GM19455 (cell line): ENCODE measurements around the gene SLC44A1.
"Not testable (repeated sequence)": the region's sequence is repeated elsewhere in the genome, so short reads cannot be mapped to it uniquely, and the experiment has no call there.

ENCODE experiments used
- ATAC-seq: cut with Tn5 transposase; IDR thresholded peaks from one replicate; pipeline ENCODE4 v1.9.1; 2021; ENCODE audit not compliant: unreplicated experiment

The SLC44A1 gene

GRCh38 chr9:105242062-105242461, 2.4 kb upstream of the SLC44A1 start:
- ATAC-seq = no peak

- ATAC-seq = no peak
Measured at GRCh38 chr9:105242557-105242956, 1.9 kb upstream of the SLC44A1 start.

GRCh38 chr9:105243015-105243686, 1.3 kb upstream of the SLC44A1 start:
- no peak for ATAC-seq

- ATAC-seq = peak; percentile 62
Measured at GRCh38 chr9:105244734-105245028, 230 bp downstream of the SLC44A1 start.

- peak; percentile 22 for ATAC-seq
Measured at GRCh38 chr9:105245029-105245890, 809 bp downstream of the SLC44A1 start.

- no peak for ATAC-seq
Measured at GRCh38 chr9:105245891-105246161, 1.4 kb downstream of the SLC44A1 start.

- ATAC-seq = no peak
Measured at GRCh38 chr9:105246656-105247173, 2.3 kb downstream of the SLC44A1 start.

GRCh38 chr9:105248691-105249090, 4.2 kb downstream of the SLC44A1 start:
- ATAC-seq = no peak

- ATAC-seq = no peak
Measured at GRCh38 chr9:105251133-105251532, 6.7 kb downstream of the SLC44A1 start.

GRCh38 chr9:105251733-105252404, 7.4 kb downstream of the SLC44A1 start:
- ATAC-seq = no peak

GRCh38 chr9:105252405-105252756, 7.9 kb downstream of the SLC44A1 start:
- ATAC-seq = no peak

GRCh38 chr9:105254226-105254625, 9.8 kb downstream of the SLC44A1 start:
- no peak for ATAC-seq

- ATAC-seq = no peak
Measured at GRCh38 chr9:105255421-105255820, 11.0 kb downstream of the SLC44A1 start.

- not testable (repeated sequence) for ATAC-seq
Measured at GRCh38 chr9:105256569-105256968, 12.1 kb downstream of the SLC44A1 start.

- no peak for ATAC-seq
Measured at GRCh38 chr9:105257809-105258208, 13.4 kb downstream of the SLC44A1 start.

- no peak for ATAC-seq
Measured at GRCh38 chr9:105258225-105258737, 13.8 kb downstream of the SLC44A1 start.

GRCh38 chr9:105259274-105259673, 14.8 kb downstream of the SLC44A1 start:
- ATAC-seq = no peak

- ATAC-seq = no peak
Measured at GRCh38 chr9:105259731-105260612, 15.5 kb downstream of the SLC44A1 start.

GRCh38 chr9:105262497-105262896, 18.0 kb downstream of the SLC44A1 start:
- ATAC-seq = no peak

- ATAC-seq = no peak
Measured at GRCh38 chr9:105264380-105264779, 19.9 kb downstream of the SLC44A1 start.

GRCh38 chr9:105268254-105268653, 23.8 kb downstream of the SLC44A1 start:
- ATAC-seq = not testable (repeated sequence)
